NCI-H524 treated with DMSO at 0.1 percent for 48 hours (cell line): Measurements from ENCODE around the gene CFAP73.
"Not testable (repeated sequence)": the region's sequence is repeated elsewhere in the genome, so short reads cannot be mapped to it uniquely, and the experiment has no call there.

Experiments
- DNase-seq: peaks from one replicate; lab custom pipeline; 2025; lab: John Stamatoyannopoulos, UW

The CFAP73 gene

GRCh38 chr12:113119980-113120669, 29.4 kb upstream of the CFAP73 start:
- no peak for DNase-seq

GRCh38 chr12:113120670-113121370, 28.7 kb upstream of the CFAP73 start:
- DNase-seq = no peak

- DNase-seq = no peak
Observed at GRCh38 chr12:113127791-113128199, 21.7 kb upstream of the CFAP73 start.

GRCh38 chr12:113128802-113129663, 20.5 kb upstream of the CFAP73 start:
- no peak for DNase-seq

GRCh38 chr12:113129664-113130456, 19.7 kb upstream of the CFAP73 start:
- no peak for DNase-seq

GRCh38 chr12:113130457-113131135, 18.9 kb upstream of the CFAP73 start:
- no peak for DNase-seq

- DNase-seq = no peak
Observed at GRCh38 chr12:113131556-113131955, 18.0 kb upstream of the CFAP73 start.

- DNase-seq = no peak
Observed at GRCh38 chr12:113133036-113133435, 16.5 kb upstream of the CFAP73 start.

- no peak for DNase-seq
Observed at GRCh38 chr12:113133666-113134065, 15.9 kb upstream of the CFAP73 start.

GRCh38 chr12:113134071-113134470, 15.5 kb upstream of the CFAP73 start:
- no peak for DNase-seq

GRCh38 chr12:113134521-113134951, 15.0 kb upstream of the CFAP73 start:
- DNase-seq = no peak

- DNase-seq = no peak
Observed at GRCh38 chr12:113135178-113136127, 14.1 kb upstream of the CFAP73 start, which contains the start of gene RASAL1. TSS of gene RASAL1 (minus strand) at chr12:113135761. CDS start at chr12:113135462, 299 bp downstream.

GRCh38 chr12:113136128-113136989, 13.2 kb upstream of the CFAP73 start:
- no peak for DNase-seq

- no peak for DNase-seq
Observed at GRCh38 chr12:113136990-113137511, 12.5 kb upstream of the CFAP73 start.

GRCh38 chr12:113137861-113138783, 11.4 kb upstream of the CFAP73 start:
- DNase-seq = no peak

GRCh38 chr12:113138826-113139225, 10.7 kb upstream of the CFAP73 start:
- DNase-seq = no peak

- DNase-seq = no peak
Observed at GRCh38 chr12:113140706-113141105, 8.8 kb upstream of the CFAP73 start.

GRCh38 chr12:113141716-113142115, 7.8 kb upstream of the CFAP73 start:
- DNase-seq = not testable (repeated sequence)
